ENCODE data around the gene PLEKHM3.

Gene PLEKHM3

DNA sequence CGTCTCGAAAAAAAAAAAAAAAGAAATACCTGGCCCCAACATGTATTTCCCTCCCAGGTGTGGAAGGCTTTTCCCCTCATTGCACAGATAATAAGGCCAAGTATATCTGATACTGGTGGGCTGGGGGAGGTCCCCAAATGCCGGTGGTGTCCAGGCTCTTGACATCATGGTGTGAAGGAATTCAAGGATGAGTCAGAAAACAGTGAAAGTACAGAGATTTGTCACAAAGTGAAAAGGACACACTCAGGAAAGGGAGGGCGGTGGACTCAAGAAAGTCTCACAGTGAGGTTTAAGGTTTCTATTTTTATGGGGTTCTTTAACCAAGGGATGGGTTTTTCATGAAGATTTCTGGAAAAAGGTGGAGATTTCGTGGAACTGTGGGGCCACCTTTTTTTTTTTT, 217.8 kb downstream of the PLEKHM3 start:
- no peak for DNase-seq (ENCODE audit: extremely low read depth, insufficient read length)
- no peak for TF ChIP-seq CTCF (IDR thresholded peaks at IDR 0.05; ENCODE audit: insufficient read depth, low read length, poor library complexity, severe bottlenecking)
- H3K4me3 ChIP-seq (replicated peaks; ENCODE audit: low read depth, low read length), result no peak overlapping the region

DNA sequence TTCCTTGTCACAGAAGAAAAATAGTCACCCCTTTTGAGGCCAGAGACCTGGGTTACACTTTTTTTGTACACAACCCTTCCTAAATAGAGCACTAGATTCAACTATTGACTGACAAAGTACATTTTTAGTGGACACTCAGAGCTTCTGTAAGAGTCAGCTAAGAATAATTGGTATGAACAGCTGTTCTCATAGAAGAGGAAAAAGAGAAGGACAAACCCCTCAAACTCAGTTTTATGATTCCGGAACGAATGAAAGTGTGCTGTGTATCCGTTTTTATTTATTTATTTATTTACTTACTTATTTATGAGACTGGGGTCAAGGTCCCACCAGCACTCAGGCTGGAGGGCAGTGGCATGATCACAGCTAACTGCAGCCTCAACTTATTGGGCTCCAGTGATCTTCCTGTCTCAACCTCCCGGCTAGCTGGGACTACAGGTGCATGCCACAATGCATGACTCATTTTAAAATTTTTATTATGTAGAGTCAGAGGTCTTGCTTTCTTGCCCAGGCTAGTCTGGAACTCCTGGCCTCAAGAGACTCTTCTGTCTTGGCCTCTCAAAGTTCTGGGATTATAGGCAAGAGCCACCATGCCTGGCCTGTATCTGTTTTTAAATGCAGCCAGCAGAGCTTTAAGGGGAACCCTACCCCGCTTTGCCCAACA, 219.6 kb downstream of the PLEKHM3 start:
- no peak for TF ChIP-seq CTCF (IDR thresholded peaks at IDR 0.05; ENCODE audit: insufficient read depth, low read length, poor library complexity, severe bottlenecking)
- Histone ChIP-seq H3K27me3 (replicated peaks; ENCODE audit: control insufficient read depth, insufficient read depth, low read length) (no peaks in the 10 kb centered on the region), H3K36me3 (ENCODE audit: control insufficient read depth, insufficient read depth, low read length) (no peaks in the 10 kb centered on the region), H3K4me3 (replicated peaks; ENCODE audit: low read depth, low read length) (no peak overlapping the region)
- DNase-seq (ENCODE audit: extremely low read depth, insufficient read length), result no peak

More for the DNA sequence above, 217.8 kb downstream of the PLEKHM3 start:
- Histone ChIP-seq H3K27me3 (replicated peaks; ENCODE audit: control insufficient read depth, insufficient read depth, low read length) (no peaks in the 10 kb centered on the region), H3K36me3 (ENCODE audit: control insufficient read depth, insufficient read depth, low read length) (no peaks in the 10 kb centered on the region)

GRCh38 chr2:207802650-207803049, 222.7 kb downstream of the PLEKHM3 start:
- no peak for DNase-seq (ENCODE audit: extremely low read depth, insufficient read length)
- no peaks in the 10 kb centered on the region for H3K27me3 ChIP-seq (replicated peaks; ENCODE audit: control insufficient read depth, insufficient read depth, low read length)
- no peak overlapping the region for H3K4me3 ChIP-seq (replicated peaks; ENCODE audit: low read depth, low read length)
- H3K36me3 ChIP-seq (ENCODE audit: control insufficient read depth, insufficient read depth, low read length), result no peaks in the 10 kb centered on the region
- no peak for TF ChIP-seq CTCF (IDR thresholded peaks at IDR 0.05; ENCODE audit: insufficient read depth, low read length, poor library complexity, severe bottlenecking)

- H3K36me3 ChIP-seq (ENCODE audit: control insufficient read depth, insufficient read depth, low read length), result no peaks in the 10 kb centered on the region
- TF ChIP-seq CTCF (IDR thresholded peaks at IDR 0.05; ENCODE audit: insufficient read depth, low read length, poor library complexity, severe bottlenecking), result no peak
- DNase-seq (ENCODE audit: extremely low read depth, insufficient read length), result no peak
- H3K27me3 ChIP-seq (replicated peaks; ENCODE audit: control insufficient read depth, insufficient read depth, low read length), result no peaks in the 10 kb centered on the region
- no peak overlapping the region for H3K4me3 ChIP-seq (replicated peaks; ENCODE audit: low read depth, low read length)
Measured at GRCh38 chr2:207801259-207801658, 224.1 kb downstream of the PLEKHM3 start.

DNA sequence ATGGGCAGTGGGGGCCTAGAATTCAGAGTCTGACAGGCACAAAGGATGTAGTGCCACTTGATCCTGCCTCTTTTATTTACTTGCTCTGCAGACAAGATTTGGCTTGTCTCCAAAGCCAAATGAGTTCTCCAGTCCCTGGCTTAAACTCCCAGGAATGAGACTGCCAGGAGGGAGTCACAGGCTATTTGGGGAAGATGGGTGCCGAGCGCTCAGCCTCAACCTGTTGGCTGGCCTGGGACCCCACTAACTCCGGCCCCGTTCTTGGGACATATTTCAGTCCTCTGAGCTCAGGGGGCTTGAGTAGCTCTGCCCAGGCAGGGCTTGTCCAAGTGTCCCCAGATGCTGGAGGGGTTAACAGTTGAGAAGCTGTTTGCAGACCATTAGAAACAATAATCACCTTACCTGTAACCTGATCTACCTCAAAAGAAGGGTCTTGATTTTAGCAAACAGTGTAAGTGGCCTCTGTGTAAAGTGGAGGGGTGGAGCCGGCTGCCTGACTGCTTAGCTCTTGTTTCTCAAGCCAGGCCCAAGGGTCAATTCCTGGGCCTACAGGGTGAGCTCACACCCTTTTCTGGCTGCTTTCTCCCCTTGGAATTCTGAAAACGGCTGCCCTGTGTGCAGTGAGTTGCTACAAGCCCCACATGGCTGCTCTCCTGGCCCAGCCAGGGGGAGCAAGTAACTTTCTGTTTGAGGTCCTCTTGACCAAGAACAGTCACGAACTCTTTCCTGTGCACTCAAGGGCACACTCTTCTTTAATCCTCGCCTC, 228.6 kb downstream of the PLEKHM3 start:
- H3K36me3 ChIP-seq (ENCODE audit: control insufficient read depth, insufficient read depth, low read length), result no peaks in the 10 kb centered on the region
- DNase-seq (ENCODE audit: extremely low read depth, insufficient read length), result no peak
- no peak for TF ChIP-seq CTCF (IDR thresholded peaks at IDR 0.05; ENCODE audit: insufficient read depth, low read length, poor library complexity, severe bottlenecking)
- no peaks in the 10 kb centered on the region for H3K27me3 ChIP-seq (replicated peaks; ENCODE audit: control insufficient read depth, insufficient read depth, low read length)
- H3K4me3 ChIP-seq (replicated peaks; ENCODE audit: low read depth, low read length), result no peak overlapping the region

Data from GM06990 (cell line).